Embryonic facial prominence (tissue), 1 donor: ENCODE data around the gene ASTN2.
"Not testable (repeated sequence)": the region's sequence is repeated elsewhere in the genome, so short reads cannot be mapped to it uniquely, and the experiment has no call there.

Source experiments
- DNase-seq: peaks from one replicate; pipeline ENCODE4 v3.0.0-alpha.2; 2016; ENCODE audit errors: extremely low spot score

Gene ASTN2

GRCh38 chr9:116873937-116874914, 540.6 kb downstream of the ASTN2 start:
- no peak for DNase-seq

- DNase-seq, result no peak
Measured at GRCh38 chr9:116873491-116873890, 541.4 kb downstream of the ASTN2 start.

GRCh38 chr9:116870566-116870965, 544.3 kb downstream of the ASTN2 start:
- no peak for DNase-seq

- no peak for DNase-seq
Measured at GRCh38 chr9:116868201-116868600, 546.7 kb downstream of the ASTN2 start.

GRCh38 chr9:116861321-116861720, 553.5 kb downstream of the ASTN2 start:
- no peak for DNase-seq

GRCh38 chr9:116860509-116861120, 554.2 kb downstream of the ASTN2 start:
- DNase-seq, result no peak

GRCh38 chr9:116859763-116860162, 555.1 kb downstream of the ASTN2 start:
- no peak for DNase-seq

GRCh38 chr9:116857321-116857720, 557.5 kb downstream of the ASTN2 start:
- DNase-seq, result no peak

- DNase-seq, result no peak
Measured at GRCh38 chr9:116855881-116856662, 558.8 kb downstream of the ASTN2 start.

- no peak for DNase-seq
Measured at GRCh38 chr9:116849721-116850120, 565.1 kb downstream of the ASTN2 start.

- no peak for DNase-seq
Measured at GRCh38 chr9:116844621-116845020, 570.2 kb downstream of the ASTN2 start.

- DNase-seq, result no peak
Measured at GRCh38 chr9:116843863-116844620, 570.8 kb downstream of the ASTN2 start.

GRCh38 chr9:116842658-116843057, 572.2 kb downstream of the ASTN2 start:
- DNase-seq, result no peak

GRCh38 chr9:116838468-116838867, 576.4 kb downstream of the ASTN2 start:
- not testable (repeated sequence) for DNase-seq

- no peak for DNase-seq
Measured at GRCh38 chr9:116837018-116837989, 577.6 kb downstream of the ASTN2 start.

- not testable (repeated sequence) for DNase-seq
Measured at GRCh38 chr9:116830321-116830720, 584.5 kb downstream of the ASTN2 start.

GRCh38 chr9:116821633-116822229, 593.1 kb downstream of the ASTN2 start:
- no peak for DNase-seq

- no peak for DNase-seq
Measured at GRCh38 chr9:116819116-116819515, 595.7 kb downstream of the ASTN2 start.

GRCh38 chr9:116817762-116818161, 597.1 kb downstream of the ASTN2 start:
- DNase-seq, result no peak

GRCh38 chr9:116816484-116816883, 598.4 kb downstream of the ASTN2 start:
- DNase-seq, result no peak
